DMS53 treated with DMSO at 0.1 percent for 48 hours (cell line): ENCODE measurements around the gene HES1.

Source experiments
- DNase-seq: peaks from one replicate; lab custom pipeline; 2025; ENCODE audit not compliant: unreplicated experiment; lab: John Stamatoyannopoulos, UW

Gene HES1

GRCh38 chr3:194101592-194102432 lies 34.1 kb upstream of the HES1 start:
- DNase-seq, result peak; percentile 52

- DNase-seq, result no peak
Observed at GRCh38 chr3:194102436-194102835, 33.5 kb upstream of the HES1 start.

GRCh38 chr3:194103505-194103904 lies 32.4 kb upstream of the HES1 start:
- DNase-seq, result no peak

GRCh38 chr3:194103983-194104751 lies 31.8 kb upstream of the HES1 start:
- DNase-seq, result no peak

- DNase-seq, result no peak
Observed at GRCh38 chr3:194105292-194105691, 30.7 kb upstream of the HES1 start.

GRCh38 chr3:194107107-194107506 lies 28.8 kb upstream of the HES1 start:
- no peak for DNase-seq

- no peak for DNase-seq
Observed at GRCh38 chr3:194109192-194109863, 26.6 kb upstream of the HES1 start.

- no peak for DNase-seq
Observed at GRCh38 chr3:194110483-194110882, 25.5 kb upstream of the HES1 start.

- DNase-seq, result no peak
Observed at GRCh38 chr3:194111336-194111735, 24.6 kb upstream of the HES1 start.

GRCh38 chr3:194112120-194113106 lies 23.5 kb upstream of the HES1 start:
- DNase-seq, result peak; percentile 95

- DNase-seq, result no peak
Observed at GRCh38 chr3:194114123-194114522, 21.8 kb upstream of the HES1 start.

GRCh38 chr3:194117104-194117845 lies 18.7 kb upstream of the HES1 start:
- no peak for DNase-seq

- no peak for DNase-seq
Observed at GRCh38 chr3:194118920-194119319, 17.0 kb upstream of the HES1 start.

GRCh38 chr3:194119831-194120590 lies 15.9 kb upstream of the HES1 start:
- DNase-seq, result no peak

GRCh38 chr3:194120789-194121770 lies 14.9 kb upstream of the HES1 start:
- no peak for DNase-seq

GRCh38 chr3:194121891-194122631 lies 13.9 kb upstream of the HES1 start:
- peak; percentile 77 for DNase-seq

- peak; percentile 40 for DNase-seq
Observed at GRCh38 chr3:194123726-194124125, 12.2 kb upstream of the HES1 start.
